Measurements from ENCODE around the gene HMCN1.

- TF ChIP-seq POLR2A (IDR thresholded peaks at IDR 0.05) (no peak), CTCF (IDR thresholded peaks at IDR 0.05) (no peak), POLR2AphosphoS5 (IDR thresholded peaks at IDR 0.05) (no peak), EP300 (IDR thresholded peaks at IDR 0.05) (no peak)
Observed at GRCh38 chr1:185921636-185922035, 187.4 kb downstream of the HMCN1 start.
